NCI-H2029 (cell line): Measurements from ENCODE around the gene LRP3.
"Not testable (repeated sequence)": the region's sequence is repeated elsewhere in the genome, so short reads cannot be mapped to it uniquely, and the experiment has no call there.

Source experiments
- DNase-seq: peaks from one replicate; lab custom pipeline; 2025; lab: John Stamatoyannopoulos, UW

The LRP3 gene

DNA sequence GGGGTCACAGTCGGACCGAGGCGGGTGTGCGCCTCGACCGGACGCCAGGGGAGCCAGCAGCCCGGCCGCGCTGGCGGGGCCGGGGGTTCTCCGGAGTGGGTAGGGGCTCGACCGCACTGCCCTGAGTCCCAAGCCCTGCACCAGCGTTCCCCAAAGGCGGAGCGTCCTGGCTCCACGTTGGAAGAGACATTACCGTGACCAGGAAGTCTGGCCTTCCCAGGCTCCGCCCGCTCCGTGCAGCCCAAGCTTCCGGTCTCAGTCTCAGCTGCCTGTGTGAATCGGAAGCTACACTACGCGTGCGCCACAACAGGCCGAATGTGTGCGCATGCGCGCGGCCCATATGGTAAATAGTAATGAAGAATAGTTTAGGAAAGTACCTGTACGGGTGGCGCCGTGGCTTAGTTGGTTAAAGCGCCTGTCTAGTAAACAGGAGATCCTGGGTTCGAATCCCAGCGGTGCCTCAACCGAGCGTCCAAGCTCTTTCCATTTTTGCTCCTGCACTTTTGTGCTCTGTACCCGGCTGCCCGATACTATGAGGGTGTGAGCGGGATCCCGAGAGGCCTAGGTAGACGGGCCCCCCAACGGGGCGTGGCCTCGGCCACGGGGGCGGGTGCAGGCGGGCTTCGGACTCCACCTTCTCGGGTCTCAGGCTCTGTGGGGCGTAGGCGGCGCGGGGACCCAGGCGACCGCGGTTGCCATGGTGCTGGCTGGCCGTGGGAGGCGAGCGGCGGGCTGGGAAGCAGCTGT, 17.3 kb upstream of the LRP3 start:
- peak; percentile 98 for DNase-seq

DNA sequence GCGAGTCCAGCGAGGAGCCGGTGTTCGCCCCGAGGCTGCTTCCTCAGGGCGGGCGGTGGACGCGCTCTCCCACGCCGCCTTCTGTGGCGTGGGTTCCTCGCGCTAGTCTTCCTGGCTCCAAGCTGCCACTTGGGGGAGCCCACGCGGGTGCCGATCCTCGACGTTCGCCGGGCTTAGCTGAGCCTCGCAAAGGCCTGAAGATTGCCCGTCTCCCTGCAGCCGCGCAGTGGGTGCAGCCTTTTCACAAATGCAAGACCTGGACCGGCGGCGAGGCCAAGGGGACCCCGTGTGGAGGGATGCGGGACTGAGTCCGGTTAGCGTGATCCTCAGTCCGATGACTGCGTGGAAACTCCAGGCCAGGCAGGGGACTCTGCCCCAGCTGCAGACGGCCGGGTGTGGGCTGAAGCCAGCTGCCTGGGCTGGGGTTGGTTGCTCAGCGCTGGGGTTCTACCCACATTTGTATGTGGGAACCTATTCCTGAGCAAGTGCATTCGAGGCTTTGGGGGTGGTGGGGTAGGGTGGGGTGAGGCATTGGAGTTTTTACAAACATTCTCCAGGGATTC, 16.6 kb upstream of the LRP3 start:
- DNase-seq: peak; percentile 53

DNA sequence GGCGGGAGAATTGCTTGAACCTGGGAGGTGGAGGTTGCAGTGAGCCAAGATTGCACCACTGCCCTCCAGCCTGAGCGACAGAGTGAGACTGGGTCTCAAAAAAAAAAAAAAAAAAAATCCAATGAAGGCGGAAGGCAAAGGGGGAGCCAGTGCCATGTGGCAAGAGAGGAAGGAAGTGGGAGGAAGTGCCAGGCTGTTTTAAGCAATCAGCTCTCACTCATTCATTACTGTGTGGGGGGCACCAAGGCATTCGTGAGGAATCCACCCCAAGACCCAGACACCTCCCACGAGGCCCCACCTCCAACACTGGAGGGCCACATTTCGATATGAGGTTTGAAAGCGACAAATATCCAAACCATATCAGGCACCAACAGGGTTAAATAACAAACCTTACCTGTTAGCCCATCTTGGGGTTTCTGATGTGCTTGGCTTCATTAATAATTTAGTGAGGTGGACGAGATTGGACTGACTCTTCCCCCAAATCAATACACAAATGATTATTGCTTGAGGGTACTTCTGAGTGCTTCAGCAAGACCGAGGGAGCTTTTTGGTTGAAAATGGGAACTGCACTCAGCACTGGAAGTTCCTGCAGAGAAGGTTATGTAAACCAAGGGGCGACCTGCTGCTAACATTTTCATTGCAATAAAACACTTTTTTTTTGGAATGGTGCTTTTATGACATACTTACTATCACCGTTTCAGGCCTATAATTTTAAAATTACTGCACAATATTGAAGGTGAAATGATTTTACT, 7.5 kb upstream of the LRP3 start:
- DNase-seq: no peak

DNA sequence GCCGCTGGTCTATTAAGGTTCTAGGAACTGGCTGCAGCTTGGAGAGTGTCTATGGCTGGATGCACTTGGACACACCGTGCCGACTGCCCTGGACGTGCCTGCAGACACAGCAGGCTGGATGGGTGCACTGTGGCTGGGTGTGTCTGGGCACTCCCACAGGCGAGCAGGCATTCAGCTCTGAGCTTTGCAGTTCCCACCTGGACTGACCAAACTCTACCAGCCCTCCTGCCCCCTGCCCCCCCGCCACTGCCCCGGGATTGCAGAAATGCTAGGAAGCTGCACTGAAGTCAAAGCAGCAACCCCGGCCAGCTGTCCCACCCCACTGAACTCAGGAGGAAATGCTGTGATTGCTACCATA, 7.0 kb upstream of the LRP3 start:
- no peak for DNase-seq

DNA sequence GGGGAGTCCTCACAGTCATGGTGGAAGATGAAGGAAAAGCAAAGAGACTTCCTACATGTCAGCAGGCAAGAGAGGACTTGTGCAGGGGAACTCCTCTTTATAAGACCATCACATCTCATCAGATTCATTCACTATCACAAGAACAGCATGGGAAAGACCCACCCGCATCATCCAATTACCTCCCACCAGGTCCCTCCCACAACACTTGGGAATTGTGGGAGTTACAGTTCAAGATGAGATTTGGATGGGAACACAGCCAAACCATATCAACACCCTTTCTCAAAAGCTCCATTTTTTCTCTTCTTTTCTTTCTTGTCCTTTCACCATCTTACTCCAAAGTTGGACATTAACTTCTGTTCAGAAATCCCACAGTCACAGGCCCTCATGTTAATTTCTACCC, 4.7 kb upstream of the LRP3 start:
- DNase-seq: no peak

DNA sequence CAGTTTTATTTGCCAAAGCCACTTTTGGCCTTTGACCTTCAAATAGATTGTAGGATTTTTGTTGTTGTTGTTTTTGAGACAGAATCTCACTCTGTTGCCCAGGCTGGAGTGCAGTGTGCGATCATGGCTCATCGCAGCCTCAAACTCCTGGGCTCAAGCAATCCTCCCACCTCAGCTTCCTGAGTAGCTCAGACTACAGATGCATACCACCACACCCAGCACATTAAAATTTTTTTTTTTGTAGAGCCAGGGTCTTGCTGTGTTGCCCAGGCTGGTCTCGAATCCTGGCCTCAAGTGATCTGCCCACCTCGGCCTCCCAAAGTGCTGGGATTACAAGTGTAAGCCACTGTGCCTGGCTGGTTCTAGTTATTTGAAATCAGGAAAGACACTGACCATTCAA, 3.0 kb upstream of the LRP3 start:
- DNase-seq: not testable (repeated sequence)

DNA sequence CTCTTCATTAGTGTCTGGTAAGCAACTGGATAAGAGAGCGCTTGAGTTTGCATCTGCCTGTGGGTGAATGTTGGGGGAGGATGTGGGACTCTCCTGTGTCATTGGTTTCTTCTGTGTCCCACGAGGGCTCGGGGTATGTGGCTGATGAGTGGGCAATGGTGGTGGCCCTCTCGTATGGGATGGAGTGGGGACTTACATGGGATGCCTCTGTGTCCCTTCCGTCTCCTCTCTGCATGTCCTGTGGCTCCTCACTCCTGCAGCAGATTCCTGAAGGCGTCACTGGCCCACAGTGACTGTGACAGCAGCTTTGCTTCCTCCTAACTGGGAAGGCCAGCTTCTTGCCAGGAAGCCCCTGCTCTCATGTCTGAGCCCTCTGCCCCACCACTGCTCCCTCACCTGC, 2.6 kb upstream of the LRP3 start:
- DNase-seq: no peak

DNA sequence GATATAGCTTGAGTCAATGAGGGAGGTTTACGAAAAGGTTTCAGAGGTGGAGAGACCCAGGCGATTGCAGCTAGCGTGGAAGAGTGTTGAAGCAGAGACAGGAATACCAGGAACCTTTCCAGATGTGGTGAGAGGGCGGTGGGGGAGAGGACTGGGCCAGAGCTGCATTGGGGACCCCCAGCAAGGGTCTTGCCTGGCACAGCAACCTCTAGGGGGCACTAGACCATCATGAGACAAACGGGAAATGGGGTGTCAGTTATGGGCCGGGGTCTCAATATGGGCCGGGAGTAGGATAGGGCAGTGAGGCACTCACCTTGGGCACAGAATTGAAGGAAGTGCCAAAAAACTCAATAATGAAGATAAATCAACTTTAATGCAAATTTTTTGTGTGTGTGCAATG, 2.1 kb upstream of the LRP3 start:
- DNase-seq: no peak

DNA sequence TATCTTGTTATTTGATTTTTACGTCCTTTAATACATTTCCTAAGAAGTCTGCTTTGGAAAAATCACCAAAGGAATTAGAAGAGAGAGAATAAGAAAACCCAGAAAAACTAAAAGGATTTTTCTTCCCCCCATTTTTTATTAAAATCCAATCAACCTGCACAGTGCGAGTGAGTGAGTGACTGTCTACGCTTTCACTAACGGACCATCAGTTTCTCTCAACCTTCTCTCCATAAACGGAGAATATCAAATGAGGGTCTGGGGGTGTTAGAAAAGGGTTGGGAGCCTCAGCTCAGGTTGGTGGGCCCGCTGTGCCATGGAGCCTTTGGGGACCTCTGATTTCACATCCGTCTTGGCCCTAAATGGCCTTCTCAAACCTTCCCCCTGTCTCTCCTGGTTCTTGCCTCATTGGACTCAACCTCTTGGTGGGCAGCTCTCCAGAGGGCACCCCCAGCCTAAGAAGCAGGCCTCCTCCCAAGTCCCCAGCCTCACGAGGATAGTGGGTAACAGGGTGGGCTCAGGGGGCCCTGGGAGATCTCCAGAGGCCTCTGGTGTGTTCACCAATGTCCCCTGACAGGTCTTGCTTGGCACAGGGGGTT, 763 bp upstream of the LRP3 start:
- no peak for DNase-seq

DNA sequence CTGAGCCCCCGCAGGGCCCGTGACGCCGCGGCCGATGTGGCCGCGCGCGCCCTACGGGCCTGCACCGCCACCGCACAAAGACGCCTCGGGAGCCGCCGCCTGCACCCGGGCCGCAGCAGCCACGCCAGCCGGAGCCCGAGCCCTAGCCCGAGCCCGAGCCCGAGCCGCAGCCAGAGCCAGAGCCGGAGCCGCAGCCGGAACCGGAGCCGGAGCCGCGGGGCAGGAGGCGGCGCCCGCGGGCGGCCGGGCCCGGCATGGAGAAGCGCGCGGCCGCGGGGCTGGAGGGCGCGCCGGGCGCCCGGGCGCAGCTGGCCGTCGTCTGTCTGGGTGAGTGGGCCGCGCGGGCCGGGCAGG, 379 bp downstream of the LRP3 start:
- DNase-seq: no peak

DNA sequence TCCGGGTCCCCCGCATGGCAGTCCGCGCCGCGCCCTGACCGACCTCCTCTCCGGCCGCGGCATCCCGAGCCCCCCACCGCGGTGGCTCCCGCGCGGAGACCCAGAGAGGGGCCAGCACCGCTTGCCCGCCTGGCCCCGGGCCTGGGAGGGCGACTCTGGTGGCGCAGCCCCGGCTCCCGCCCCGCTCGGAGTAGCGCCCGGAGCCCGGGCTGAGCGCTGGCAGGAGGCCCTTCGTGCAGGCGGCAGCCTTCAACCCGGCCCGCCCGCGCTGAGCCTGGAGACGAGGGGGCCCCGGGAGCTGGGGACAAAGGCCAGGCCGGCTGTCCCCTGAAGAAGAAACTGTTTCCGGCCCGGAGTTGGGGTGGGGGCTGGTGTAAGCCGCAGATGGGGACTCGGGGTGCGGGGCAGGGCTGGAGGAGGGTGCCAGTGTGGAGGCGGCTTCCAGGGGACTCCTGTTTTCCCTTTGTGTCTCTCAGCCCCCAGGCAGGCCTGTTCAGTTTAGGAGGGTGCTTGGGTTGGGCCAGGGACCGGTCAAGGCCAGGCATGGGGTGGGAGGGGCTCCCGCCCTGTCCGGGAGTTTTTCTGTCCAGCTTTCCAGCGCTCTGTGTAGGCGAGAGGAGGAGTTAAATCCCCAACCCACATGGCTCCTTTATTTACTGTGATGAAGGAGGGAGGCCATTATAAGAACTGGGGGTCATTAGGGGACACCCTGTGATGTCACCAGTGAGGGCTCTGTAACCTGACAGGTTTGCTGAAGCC, 935 bp downstream of the LRP3 start:
- no peak for DNase-seq

DNA sequence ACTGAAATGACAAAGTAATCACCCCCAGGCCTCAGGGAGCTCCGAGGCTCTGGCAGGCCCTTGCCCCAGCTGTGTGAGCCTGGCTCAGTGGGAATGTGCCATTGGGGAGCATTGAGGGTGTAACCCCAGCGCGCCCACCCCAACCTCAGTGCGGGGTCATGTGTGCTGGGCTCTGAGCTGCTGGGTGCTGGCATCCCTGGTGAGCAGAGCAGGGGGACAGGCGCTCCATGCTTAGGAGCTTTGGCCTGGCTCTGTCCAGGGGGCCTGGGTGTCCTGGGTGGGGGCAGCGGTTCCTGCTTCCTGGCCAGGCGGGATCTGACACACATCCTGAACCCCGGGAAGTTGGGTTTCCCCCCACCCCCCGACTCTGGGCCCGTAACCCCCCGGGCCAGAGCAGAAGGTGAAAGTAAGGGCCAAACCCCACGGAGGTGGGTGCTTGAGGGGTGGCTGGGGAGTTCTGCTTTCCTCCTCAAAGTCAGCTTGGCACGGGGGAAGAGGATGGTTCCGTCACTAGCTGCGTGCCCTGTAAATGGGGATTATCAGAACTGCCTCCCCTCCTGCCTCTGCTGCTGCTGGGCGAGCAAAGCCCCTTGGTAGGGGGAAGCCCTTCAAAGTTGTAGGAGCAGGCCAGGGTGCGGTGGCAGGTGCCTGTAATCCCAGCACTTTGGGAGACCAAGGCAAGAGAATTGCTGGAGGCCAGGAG, 1.7 kb downstream of the LRP3 start:
- DNase-seq: no peak

DNA sequence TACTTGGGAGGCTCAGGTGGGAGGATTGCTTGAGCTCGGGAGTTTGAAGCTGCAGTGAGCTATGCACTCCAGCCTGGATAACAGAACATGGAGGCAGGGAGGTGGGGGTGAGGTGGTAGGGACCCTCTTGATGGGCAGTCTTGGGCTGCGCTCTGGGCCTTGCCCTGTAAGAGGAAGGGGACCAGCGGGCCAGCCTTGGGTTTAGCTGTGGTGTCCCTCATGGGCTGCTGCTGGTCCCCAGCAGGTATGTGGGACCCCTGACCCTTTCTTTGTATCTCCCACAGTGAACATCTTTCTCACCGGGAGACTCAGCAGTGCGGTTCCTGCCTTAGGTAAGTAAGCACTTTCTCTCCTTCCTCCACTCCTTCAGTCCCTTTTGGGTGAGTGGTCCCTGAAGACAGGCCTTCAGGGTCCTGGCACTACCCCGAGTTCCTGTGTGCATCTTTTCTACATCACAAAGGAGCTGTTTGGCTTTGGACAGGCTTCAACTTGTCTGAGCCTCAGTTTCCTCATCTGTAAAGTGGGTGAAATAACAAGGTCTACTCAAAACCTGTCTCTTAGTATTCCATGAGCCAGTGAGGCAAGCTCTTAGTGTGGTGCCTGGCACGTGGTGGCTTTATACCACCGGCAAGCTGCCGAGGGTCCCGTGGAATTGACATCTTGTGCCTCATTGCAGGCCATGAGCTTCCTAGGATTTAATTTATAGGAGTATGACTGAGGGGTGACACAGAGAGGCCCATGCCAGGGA, 2.5 kb downstream of the LRP3 start:
- DNase-seq: no peak

DNA sequence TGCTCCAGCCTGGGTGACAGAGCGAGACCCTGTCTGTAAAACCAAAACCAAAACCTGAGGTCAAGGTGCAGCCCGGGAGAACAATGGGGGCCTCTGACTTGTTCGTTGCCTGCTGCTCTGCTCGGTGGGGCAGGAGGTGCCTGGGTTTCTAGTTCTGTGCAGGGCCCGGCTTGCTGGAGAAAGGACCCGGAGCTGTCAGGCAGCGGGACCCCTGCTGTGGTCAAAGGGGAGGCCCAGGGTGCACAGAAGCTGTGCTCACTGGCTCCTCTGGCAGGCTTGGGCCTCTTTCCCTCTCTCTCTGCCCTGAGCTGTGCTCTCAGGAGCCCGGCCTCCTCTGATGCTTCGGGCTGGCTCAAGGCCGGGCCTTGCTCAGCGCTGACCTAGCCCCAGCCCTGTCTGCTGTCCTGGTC, 3.5 kb downstream of the LRP3 start:
- no peak for DNase-seq

DNA sequence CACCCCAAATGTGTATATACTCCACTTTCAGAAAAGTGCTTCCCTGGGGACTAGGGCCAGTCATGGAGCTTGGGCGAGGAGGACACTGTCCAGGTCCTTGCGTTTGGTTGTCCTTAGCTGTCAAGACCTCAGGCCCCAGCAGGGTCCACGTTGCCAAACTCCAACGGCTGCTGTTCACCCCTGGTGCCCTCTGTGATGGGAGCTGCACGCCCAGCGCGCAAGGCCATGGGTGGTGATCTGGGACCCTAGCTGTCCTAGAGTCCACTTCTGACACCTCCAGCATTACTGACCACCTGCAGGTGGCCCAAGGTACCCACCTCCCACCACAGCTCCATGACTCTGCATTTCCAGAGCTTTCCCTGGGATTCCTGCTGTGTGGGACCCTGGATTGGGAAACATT, 4.0 kb downstream of the LRP3 start:
- DNase-seq: no peak

DNA sequence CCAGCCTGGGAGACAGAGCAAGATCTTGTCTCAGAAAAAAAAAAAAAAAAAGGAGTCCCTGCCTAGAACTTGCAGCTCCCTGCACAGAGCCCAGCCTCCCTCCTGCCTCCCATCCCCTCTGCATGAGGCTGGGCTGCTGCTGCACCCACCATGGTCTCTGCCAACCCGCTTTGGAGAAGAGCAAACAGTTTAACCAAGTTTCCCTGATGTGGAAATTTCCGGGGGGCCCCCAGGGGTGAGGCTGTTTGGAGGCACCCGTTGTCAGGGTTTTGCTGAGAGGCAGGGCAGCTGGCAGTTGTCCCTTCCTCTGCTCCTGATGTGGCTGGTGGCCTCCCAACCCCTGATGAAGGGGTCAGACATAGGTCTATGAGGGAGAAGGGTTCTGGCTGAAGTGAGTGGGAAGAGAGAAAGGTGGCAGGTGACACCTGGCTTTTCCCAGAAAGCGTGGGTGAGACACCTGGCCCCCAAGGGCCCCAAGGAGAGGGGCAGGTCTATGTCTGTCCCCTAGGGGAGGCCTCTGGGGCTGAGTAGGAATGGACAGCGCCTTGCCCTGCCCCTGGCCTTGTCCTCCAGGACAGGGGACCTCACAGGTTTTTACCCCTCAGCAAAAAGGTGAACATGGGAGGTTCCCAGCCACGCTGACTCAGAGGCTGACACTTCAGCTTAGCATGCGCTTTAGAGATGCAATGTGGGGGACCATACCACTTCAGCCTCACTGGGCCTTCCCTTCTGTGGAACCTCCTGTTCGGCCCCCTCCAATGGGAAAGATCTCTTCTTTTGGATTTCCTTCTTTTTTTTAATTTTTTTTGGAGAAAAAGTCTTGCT, 5.5 kb downstream of the LRP3 start:
- no peak for DNase-seq

DNA sequence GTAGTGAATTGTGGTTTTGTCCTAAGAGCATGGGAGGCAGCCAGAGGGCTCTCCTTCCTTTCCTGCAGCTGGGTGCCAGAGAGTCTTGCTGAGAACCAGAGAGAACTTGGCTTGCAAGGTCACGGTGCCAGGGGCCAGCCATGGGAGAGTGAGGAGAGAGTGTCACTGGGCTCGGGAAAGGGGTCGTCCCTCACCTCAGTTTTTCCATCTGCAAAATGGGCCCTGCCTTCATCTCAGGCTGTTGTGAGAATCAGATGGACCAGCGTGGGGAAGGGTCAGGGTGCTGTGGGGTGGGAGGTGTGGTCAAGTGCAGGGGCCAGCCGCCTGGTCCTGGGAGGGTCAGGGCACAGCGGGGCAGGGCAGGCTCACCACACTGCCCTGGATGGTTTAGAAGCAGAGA, 7.3 kb downstream of the LRP3 start:
- no peak for DNase-seq

DNA sequence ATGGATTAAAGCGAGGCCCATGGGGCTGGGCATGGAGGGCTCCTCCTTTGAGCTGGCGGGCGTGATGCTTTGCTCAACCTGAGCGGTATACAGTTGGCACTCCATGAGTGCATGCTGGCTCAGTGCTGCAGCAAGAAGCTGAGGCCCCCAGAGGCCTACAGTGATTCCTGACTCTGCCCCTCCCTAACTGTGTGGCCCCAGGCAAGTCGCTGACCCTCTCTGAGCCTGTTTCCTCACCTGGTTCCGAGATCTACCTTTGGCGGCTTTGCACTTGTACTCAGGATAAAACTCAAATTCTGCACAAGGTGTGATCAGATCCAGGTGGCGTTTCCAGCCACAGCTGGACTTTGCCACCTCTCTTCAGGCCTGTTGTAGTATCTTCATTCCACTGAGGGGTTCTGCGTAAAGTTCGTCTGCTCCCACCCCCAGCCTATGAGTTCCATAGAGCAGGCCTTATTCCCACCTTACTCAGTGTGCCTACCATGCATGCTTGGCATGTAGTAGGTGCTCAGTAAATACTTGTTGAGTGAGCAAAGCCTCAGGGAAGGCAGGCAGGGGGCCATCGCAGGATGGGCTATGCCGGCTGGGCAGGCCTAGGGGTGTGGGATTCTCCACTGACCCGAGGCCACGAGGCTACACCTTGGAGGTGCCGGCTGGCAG, 7.9 kb downstream of the LRP3 start:
- DNase-seq: no peak
